Memory B cell (primary cell): ENCODE measurements around the gene SLC2A2.

ENCODE experiments used
- ATAC-seq: fragments of 150-1000 bp; cut with Tn5 transposase; 2 replicates; pipeline ENCODE4 v1.10.0; 2021; ENCODE audit warnings: low read depth, mild to moderate bottlenecking, moderate library complexity
- DNase-seq, 2 donors: peaks; one replicate each; pipeline ENCODE4 v3.0.0; 2022; ENCODE audit warnings: low spot score in 2 of 2
- H3K27ac Mint-ChIP-seq: one replicate; pipeline ENCODE4 v1.8.0; 2022; ENCODE audit warnings: mild to moderate bottlenecking, moderate library complexity, mixed read lengths
- H3K27me3 Mint-ChIP-seq: one replicate; pipeline ENCODE4 v1.8.0; 2022; ENCODE audit warnings: mixed read lengths
- H3K36me3 Mint-ChIP-seq: one replicate; pipeline ENCODE4 v1.8.0; 2022; ENCODE audit warnings: mild to moderate bottlenecking, mixed read lengths
- H3K4me1 Mint-ChIP-seq: one replicate; pipeline ENCODE4 v1.8.0; 2022; ENCODE audit warnings: mixed read lengths
- H3K4me3 Mint-ChIP-seq: one replicate; pipeline ENCODE4 v1.8.0; 2022; ENCODE audit warnings: mild to moderate bottlenecking, moderate library complexity, mixed read lengths
- H3K9me3 Mint-ChIP-seq: one replicate; pipeline ENCODE4 v1.8.0; 2022; ENCODE audit warnings: mixed read lengths

The SLC2A2 gene

GRCh38 chr3:171054231-171054630 lies 27.7 kb upstream of the SLC2A2 start:
- Mint-ChIP-seq H3K27me3 (peaks cover 1% of the 10 kb centered on the region), H3K36me3 (no peaks in the 10 kb centered on the region), H3K27ac (no peak overlapping the region), H3K9me3 (no peaks in the 10 kb centered on the region), H3K4me3 (no peak overlapping the region), H3K4me1 (peaks cover 4% of the 10 kb centered on the region)
- no peak for ATAC-seq
- DNase-seq, result no peak

GRCh38 chr3:171049861-171050444 lies 23.4 kb upstream of the SLC2A2 start:
- no peak overlapping the region for H3K27ac Mint-ChIP-seq
- H3K27me3 Mint-ChIP-seq, result peaks cover 5% of the 10 kb centered on the region
- H3K9me3 Mint-ChIP-seq, result no peaks in the 10 kb centered on the region
- ATAC-seq (peak; percentile 61), DNase-seq (peak; percentile 12 to 21)
- no peak overlapping the region for H3K4me3 Mint-ChIP-seq
- peaks cover 4% of the 10 kb centered on the region for H3K4me1 Mint-ChIP-seq
- H3K36me3 Mint-ChIP-seq, result no peaks in the 10 kb centered on the region

- no peaks in the 10 kb centered on the region for H3K36me3 Mint-ChIP-seq
- H3K4me1 Mint-ChIP-seq, result peaks cover 4% of the 10 kb centered on the region
- ATAC-seq (no peak), DNase-seq (no peak)
- H3K9me3 Mint-ChIP-seq, result no peaks in the 10 kb centered on the region
- H3K27ac Mint-ChIP-seq, result no peak overlapping the region
- H3K4me3 Mint-ChIP-seq, result no peak overlapping the region
- H3K27me3 Mint-ChIP-seq, result peaks cover 12% of the 10 kb centered on the region
Measured at GRCh38 chr3:171046760-171047159, 20.2 kb upstream of the SLC2A2 start.

- DNase-seq (no peak), ATAC-seq (no peak)
- H3K9me3 Mint-ChIP-seq, result no peaks in the 10 kb centered on the region
- no peaks in the 10 kb centered on the region for H3K36me3 Mint-ChIP-seq
- no peak overlapping the region for H3K4me3 Mint-ChIP-seq
- peaks cover 12% of the 10 kb centered on the region for H3K27me3 Mint-ChIP-seq
- no peaks in the 10 kb centered on the region for H3K4me1 Mint-ChIP-seq
- no peak overlapping the region for H3K27ac Mint-ChIP-seq
Measured at GRCh38 chr3:171044835-171045793, 18.6 kb upstream of the SLC2A2 start.

GRCh38 chr3:171044384-171044783 lies 17.9 kb upstream of the SLC2A2 start:
- Mint-ChIP-seq H3K4me3 (no peak overlapping the region), H3K36me3 (no peaks in the 10 kb centered on the region), H3K27ac (no peak overlapping the region), H3K9me3 (no peaks in the 10 kb centered on the region), H3K4me1 (no peaks in the 10 kb centered on the region), H3K27me3 (peaks cover 14% of the 10 kb centered on the region)
- ATAC-seq (no peak), DNase-seq (no peak)

- H3K9me3 Mint-ChIP-seq, result no peaks in the 10 kb centered on the region
- no peak overlapping the region for H3K27ac Mint-ChIP-seq
- ATAC-seq (no peak), DNase-seq (no peak)
- H3K4me1 Mint-ChIP-seq, result no peaks in the 10 kb centered on the region
- no peaks in the 10 kb centered on the region for H3K36me3 Mint-ChIP-seq
- peaks cover 16% of the 10 kb centered on the region for H3K27me3 Mint-ChIP-seq
- H3K4me3 Mint-ChIP-seq, result no peak overlapping the region
Measured at GRCh38 chr3:171039674-171040073, 13.2 kb upstream of the SLC2A2 start.

- no peaks in the 10 kb centered on the region for H3K9me3 Mint-ChIP-seq
- DNase-seq (no peak), ATAC-seq (no peak)
- no peaks in the 10 kb centered on the region for H3K36me3 Mint-ChIP-seq
- peaks cover 11% of the 10 kb centered on the region for H3K27me3 Mint-ChIP-seq
- no peak overlapping the region for H3K4me3 Mint-ChIP-seq
- H3K4me1 Mint-ChIP-seq, result no peaks in the 10 kb centered on the region
- no peak overlapping the region for H3K27ac Mint-ChIP-seq
Measured at GRCh38 chr3:171038342-171038741, 11.8 kb upstream of the SLC2A2 start.

GRCh38 chr3:171028779-171029232 lies 2.3 kb upstream of the SLC2A2 start:
- Mint-ChIP-seq H3K4me1 (no peaks in the 10 kb centered on the region), H3K36me3 (no peaks in the 10 kb centered on the region), H3K9me3 (no peaks in the 10 kb centered on the region), H3K4me3 (no peak overlapping the region), H3K27ac (no peak overlapping the region), H3K27me3 (peaks cover 3% of the 10 kb centered on the region)
- DNase-seq (no peak), ATAC-seq (no peak)

- no peak overlapping the region for H3K27ac Mint-ChIP-seq
- H3K27me3 Mint-ChIP-seq, result peaks cover 3% of the 10 kb centered on the region
- ATAC-seq, result no peak
- no peak overlapping the region for H3K4me3 Mint-ChIP-seq
- DNase-seq, result no peak
- no peaks in the 10 kb centered on the region for H3K36me3 Mint-ChIP-seq
- H3K4me1 Mint-ChIP-seq, result no peaks in the 10 kb centered on the region
- no peaks in the 10 kb centered on the region for H3K9me3 Mint-ChIP-seq
Measured at GRCh38 chr3:171028025-171028778, 1.7 kb upstream of the SLC2A2 start.

GRCh38 chr3:171023566-171023965 lies 3.0 kb downstream of the SLC2A2 start:
- H3K4me1 Mint-ChIP-seq, result peaks cover 1% of the 10 kb centered on the region
- no peak overlapping the region for H3K27ac Mint-ChIP-seq
- H3K27me3 Mint-ChIP-seq, result peaks cover 6% of the 10 kb centered on the region
- DNase-seq (no peak), ATAC-seq (no peak)
- H3K36me3 Mint-ChIP-seq, result no peaks in the 10 kb centered on the region
- H3K9me3 Mint-ChIP-seq, result no peaks in the 10 kb centered on the region
- H3K4me3 Mint-ChIP-seq, result no peak overlapping the region

- Mint-ChIP-seq H3K4me3 (no peak overlapping the region), H3K27ac (no peak overlapping the region), H3K27me3 (peaks cover 5% of the 10 kb centered on the region), H3K36me3 (no peaks in the 10 kb centered on the region), H3K4me1 (peaks cover 4% of the 10 kb centered on the region), H3K9me3 (no peaks in the 10 kb centered on the region)
- ATAC-seq (no peak), DNase-seq (no peak)
Measured at GRCh38 chr3:171021377-171021776, 5.1 kb downstream of the SLC2A2 start.

GRCh38 chr3:171018156-171018935 lies 8.2 kb downstream of the SLC2A2 start:
- Mint-ChIP-seq H3K9me3 (no peaks in the 10 kb centered on the region), H3K36me3 (no peaks in the 10 kb centered on the region), H3K4me3 (no peak overlapping the region), H3K27me3 (peaks cover 5% of the 10 kb centered on the region), H3K27ac (no peak overlapping the region), H3K4me1 (peaks cover 4% of the 10 kb centered on the region)
- DNase-seq (no peak), ATAC-seq (no peak)

GRCh38 chr3:171013822-171014748 lies 12.4 kb downstream of the SLC2A2 start:
- peaks cover 4% of the 10 kb centered on the region for H3K4me1 Mint-ChIP-seq
- H3K27me3 Mint-ChIP-seq, result peaks cover 4% of the 10 kb centered on the region
- ATAC-seq, result no peak
- DNase-seq, result no peak
- no peaks in the 10 kb centered on the region for H3K9me3 Mint-ChIP-seq
- no peaks in the 10 kb centered on the region for H3K36me3 Mint-ChIP-seq
- H3K27ac Mint-ChIP-seq, result no peak overlapping the region
- no peak overlapping the region for H3K4me3 Mint-ChIP-seq
